Measurements from ENCODE around the gene FADS1.

FADS1 gene

DNA sequence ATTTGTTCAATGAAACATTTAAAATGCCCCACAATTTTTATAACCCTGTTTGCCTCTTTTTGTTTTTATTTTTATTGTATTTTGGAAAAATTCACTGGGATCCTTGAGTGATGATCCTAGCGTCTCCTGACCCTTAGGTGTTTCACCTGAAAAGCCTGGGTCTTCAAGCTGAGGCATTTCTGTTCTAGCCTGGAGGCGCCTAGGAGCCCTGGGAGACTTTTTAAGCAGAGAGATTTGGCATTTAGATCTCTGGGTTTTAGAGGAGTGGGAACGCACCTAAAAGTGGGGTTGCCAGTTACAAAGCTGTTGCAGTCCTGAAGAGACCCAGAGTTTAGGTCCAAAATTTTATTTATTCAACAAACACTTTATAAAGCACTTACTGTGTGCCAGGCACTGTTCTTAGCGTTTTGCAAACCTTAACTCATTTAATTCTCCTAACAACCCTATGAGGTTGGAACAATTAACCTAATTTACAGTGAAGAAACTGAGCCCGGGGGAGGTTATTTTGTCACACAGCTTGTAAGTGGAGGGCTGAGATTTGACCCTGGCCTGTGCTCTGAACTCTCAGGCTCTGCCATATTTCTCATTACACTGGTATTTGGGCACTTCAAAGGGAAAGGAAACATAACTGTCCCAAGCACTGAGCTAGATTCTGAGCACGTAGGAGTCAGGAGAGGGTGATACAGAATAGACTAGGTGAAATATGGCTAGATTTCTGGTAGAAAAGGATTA lies 834 bp upstream of the FADS1 start:
- DNase-seq, result no peak

DNA sequence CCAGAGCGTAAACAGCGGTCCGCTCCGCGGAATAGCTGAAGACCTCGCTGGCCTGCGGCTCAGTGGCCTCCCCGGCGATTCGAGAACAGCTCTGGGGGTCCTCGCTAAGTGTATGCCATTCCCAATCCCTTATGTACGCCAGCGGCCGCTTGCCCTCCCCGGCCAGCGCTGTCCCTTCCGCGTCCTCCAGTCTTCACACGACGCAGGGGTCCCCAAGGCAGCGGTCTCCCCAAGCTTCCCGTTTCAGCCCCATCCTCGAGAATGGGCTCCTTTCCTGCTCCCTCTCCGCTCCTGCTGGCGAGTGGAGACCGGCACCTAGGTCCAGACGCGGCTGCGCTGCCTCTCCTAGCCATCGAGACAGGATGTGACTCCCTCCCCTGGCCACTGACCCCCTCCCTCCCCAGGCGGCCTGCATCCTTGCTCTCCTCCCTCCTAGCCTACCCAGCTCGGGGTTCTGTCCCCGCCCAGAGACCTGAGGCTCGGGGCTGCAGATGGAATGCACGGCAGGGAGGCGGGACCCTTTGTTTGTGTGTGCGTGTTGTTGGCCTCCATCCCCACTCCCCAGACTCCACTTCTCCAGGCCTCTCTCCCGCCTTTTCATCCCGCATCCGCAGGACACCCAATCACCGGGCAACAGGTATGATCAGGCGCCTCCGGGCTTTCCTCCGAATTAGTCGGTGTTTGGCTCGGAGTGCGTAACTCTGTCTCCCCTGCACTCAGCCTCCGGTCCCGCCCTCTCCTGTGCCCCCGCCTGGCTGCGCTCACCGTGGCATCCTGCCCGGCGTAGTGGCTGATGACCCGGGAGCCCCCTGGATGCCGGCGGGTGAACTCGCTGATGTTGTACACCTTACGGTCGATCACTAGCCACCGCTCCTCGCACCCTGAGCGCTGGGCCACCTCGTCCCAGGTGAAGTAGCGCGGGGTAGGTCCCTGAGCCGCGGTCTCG lies 740 bp downstream of the FADS1 start:
- DNase-seq, result peak; percentile 73

DNA sequence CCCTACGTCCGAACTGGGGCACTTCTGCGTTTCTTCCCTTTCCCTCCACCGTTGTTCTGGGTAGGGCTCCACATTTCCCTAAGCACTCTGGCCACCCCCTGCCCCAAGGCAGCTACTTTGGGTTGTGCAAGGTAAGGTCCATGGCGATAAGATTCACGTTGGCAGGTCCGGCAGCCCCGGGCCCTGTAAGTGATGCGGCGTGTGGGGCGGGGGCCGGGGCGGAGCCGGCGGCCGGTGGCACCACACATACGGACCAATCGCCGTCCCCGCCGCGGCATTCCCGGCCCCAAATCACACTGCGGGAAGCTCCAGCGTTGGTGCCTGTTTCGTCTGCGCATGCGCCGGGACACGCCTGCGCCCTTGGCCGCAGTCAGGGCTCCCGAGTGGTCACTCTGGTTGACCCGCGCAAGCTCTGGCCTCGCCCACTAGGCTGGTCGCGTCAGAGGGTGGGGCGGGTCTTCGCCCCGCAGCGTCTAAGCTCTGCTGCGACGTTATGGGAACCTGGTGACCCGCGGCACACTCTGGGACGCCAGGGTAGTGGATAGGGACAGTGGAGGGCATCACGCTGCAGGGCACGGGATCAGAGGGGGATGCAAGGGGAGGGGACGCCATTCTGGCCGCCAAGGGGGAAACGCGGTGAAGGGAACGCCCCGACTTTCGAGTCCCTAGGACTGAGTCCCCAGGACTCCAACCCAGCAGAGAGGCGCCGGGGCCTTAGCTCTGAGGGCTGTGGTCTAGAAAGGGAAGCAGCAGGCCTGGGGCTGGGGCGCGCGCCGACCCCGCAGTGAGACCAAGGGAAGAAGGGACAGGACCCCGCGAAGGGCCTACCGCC lies 1.6 kb downstream of the FADS1 start:
- DNase-seq, result peak; percentile 99

DNA sequence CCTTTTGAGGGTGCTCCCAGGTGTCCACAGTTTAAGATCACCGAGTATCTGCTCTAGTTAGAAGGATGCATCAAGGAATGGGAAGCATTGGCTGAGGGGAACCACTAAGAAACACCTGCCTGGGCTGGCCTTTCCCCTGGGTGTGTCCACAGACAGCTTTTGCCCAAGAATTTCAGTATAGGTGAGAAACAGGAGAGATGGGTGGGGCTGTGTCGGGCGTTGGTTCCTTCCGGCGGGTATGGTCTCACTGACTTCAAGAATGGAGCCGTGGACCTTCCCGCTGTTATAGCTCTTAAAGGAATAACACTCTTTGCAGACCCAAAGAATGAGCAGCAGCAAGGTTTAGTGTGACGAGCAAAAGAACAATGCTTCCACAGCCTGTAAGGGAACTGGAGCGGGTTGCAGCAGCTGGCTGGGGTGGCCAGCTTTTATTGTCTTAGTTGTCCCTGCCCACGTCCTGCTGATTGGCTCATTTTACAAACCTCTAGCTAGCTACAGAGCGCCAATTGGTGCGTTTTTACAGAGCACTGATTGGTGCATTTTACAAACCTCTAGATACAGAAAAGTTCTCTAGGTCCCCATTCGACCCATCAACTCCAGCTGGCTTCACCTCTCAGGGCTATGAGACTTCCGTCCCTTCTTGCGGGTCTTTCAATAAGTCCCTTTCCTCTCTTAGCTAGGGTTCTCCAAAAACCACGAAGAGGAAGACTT lies 2.4 kb downstream of the FADS1 start:
- peak; percentile 72 for DNase-seq

DNA sequence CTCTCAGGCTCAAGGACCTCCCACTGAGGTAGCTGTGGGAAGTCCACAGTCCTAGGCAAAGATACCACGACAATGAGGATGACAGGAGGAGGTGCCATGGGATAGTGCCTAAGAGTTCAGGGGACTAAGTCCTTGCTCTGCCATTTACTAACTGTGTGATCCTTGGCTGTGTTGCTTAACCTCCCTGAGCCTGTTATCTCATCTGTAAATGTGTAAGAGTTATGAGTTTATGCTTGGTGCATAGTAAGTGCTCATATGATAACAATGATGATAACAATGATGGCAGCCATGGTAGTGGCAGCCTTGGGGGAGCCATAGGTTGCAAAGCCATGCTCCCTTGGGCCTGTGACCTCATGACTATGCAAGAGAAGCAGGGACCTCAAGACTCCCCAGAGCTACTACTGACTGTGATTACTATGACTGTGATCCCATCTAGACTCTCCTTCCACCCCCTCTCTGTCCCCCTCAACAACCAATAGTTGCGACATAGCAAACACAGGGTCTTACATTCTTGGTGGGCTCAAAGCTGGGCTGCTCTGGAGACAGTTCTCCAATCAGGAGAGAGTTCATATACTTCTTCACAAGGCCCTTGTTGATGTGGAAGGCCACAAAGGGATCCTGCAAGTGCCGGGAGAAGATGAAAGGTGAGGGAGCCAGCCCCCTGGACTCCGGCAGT lies 3.9 kb downstream of the FADS1 start:
- no peak for DNase-seq

DNA sequence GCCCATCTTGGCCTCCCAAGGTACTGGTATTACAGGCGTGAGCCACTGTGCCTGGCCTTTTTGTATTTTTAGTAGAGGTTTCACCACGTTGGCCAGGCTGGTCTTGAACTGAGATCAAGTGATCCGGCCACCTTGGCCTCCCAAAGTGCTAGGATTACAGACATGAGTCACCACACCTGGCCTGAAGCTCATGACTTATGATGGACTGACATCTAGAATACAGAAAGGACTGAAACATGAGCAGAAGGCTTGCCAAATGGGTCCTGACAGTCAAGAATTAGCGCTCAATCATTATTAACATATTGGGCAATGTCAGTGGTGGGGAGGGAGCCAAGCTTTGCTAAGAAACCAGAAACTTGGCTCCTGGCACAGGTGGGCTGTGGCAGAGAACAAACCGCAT lies 5.0 kb downstream of the FADS1 start:
- no peak for DNase-seq

DNA sequence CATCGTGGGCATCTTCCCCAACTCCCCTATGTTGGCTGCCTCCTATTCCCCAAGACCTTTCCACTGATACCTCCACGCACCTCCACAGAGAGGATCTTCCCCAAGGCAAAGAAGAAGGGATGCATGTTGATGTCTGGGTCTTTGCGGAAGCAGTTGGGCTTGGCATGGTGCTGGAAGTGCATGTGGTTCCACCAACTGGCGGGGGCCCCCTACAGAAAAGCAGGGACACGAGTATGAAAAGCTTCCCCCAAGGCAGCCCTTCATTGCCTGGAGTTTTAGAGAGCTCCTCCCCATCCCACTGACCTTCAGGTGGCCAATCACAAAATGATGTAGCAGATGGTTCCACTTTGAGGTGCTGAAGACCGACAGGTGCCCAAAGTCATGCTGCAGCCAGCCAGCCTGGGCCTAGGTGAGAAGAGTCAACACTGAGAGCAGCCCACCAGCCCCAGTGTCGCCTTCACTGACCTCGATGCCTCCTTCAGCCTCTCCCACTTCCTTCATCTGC lies 6.1 kb downstream of the FADS1 start:
- no peak for DNase-seq

DNA sequence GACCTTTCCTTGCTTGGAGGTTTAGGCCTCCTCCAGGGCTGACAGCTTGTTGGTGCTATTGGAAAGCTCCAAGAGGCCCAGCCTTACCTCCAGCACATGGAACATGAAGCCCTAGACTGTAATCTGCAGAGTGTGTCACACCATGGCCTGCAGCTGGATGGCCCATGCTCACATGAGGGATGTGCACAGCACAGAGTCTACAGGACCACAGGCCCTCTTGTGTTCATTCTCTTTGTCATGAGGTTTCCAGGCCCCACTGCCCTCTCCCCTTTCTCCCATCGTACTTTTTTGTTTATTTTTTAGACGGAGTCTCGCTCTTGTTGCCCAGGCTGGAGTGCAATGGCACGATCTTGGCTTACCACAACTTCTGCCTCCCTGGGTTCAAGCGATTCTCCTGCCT lies 10.0 kb downstream of the FADS1 start:
- DNase-seq, result no peak

DNA sequence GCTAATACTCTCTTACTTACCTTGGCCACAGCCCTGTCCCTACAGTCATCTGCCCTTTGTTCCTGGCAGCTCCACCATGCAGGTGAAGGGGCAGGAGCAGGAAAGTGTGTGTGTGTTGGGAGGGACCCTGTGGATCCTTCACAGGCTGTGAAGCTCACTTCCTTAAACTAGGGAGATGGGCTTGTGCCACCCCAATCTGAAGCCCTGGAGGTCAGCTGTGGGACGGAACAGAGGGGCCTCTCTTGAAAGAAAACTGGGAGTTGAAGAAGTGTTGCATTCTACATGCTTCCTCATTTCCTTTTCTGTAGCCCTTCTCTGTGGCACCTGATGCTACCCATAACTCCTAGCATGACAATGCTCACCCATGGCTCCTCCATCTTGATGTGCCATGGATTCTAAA lies 11.7 kb downstream of the FADS1 start:
- DNase-seq, result no peak

DNA sequence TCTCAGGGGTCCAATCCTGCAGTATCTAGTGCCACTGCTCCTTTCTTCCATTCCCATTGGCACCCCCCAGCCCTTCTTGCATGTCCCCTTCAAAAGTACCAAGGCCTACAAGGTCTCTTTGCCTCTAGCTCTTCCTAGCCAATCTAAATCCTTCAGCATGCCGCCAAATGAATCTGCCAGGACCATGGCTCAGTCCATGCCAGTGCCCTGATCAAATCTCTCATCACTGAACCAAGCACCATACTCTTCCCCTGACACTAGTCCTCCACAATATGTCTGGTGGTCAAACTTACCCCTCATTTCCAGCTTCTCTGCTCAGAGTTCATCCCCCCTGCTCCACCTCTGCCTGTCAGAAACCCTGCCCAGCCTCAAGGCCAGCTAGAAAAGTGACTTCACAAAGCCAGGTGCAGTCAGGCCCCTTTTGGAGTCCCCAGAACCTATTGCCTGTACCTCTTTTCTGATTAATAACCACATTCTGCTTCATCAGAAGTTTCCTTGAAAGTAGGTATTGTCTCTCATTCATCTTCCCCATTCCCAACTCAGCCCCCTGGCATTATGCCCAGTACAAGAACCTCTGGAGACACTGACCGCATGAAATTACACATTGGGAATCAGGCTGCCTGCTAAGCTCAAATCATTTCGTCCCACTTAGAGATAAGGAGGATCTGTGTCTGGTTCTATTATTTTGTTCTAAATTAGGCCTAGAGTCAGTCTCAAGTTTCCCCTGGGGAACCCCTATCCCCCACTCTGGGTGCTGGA lies 12.7 kb downstream of the FADS1 start:
- no peak for DNase-seq

DNA sequence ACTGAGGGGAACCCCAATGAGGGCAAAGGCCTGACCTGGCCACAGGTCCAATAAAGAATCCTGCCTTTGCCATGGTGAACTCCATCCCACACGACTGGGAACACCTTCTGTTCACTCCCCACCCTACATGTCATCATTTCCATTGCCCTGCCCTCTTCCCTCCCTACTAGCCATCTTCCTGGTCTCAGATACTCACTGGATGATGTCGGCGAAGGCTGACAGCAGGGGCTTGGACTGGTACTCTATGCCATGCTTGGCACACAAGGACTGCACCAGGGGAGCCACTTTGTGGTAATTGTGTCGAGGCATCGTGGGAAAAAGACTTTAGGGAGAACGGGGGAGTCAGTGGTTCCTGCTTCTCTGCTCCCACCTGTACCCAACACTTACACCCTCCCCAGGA lies 14.2 kb downstream of the FADS1 start:
- DNase-seq, result no peak

DNA sequence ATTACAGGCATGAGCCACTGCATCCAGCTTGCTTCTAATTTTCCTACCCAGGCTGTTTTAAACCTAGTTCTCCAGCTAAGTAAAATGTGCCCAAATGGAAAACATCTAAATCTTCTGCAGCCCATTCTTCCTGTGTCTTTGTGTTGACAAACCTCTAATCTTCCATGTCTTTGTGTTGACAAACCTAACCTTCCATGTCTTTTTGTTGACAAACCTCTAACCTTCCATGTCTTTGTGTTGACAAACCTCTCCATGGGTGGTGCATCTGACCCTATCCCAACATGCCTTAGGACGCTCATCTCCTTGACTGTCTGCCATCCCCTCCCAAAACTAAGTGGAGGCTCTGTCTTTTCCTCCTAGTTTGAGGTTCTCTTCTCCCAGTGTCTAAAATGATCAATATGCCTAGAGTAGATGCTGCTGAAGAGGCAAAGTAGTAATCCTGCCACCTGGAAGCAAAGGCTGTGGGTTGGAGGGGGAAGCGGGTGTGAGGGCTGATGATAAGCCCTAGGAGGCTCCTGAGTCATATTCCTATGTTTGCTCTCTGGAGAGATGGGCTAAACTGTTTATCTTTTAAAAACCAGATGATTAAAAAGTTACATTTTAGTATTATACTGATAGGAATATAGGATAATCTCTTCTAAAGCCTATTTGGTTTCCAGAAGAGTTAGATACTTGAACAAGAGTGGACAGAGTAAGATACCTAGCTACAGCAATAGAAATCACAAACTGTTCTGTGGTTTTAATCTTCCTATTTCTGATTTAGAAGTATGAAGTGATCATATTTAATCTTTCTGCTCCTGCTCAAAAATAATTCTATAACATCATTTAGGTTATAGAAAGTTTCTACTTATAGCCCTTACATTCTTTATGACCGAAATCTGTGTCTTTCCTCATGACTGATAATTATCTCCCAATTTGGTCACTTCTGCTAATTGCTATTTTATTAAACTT lies 16.2 kb downstream of the FADS1 start:
- no peak for DNase-seq

DNA sequence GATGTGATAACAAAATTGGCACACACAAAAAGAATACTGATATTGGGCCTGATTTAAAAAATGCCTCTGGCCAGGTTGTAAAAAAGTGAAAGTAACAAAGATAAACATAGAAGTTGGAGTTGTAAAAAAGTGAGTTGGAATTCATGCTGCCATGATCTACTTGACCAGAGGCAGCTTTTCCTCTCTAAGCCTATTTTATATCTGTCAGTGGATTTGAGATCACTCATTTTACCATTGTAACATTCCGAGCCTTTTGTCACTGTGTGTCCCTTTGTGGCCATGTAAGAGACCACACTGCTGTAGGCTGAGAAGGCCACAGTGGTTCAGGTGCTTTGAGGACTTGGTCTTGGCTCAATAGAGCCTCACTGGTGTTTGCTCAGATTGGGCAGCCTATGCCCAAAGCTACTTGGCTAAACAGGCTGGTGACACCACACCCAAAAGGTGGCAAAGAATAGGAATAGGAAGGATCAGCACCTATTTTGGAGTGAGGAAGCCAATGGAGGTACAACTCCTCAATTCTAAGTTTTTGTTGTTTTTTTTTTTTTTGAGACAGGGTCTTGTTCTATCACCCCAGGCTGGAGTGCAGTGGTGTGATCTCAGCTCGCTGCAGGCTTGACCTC lies 17.0 kb downstream of the FADS1 start:
- no peak for DNase-seq

DNA sequence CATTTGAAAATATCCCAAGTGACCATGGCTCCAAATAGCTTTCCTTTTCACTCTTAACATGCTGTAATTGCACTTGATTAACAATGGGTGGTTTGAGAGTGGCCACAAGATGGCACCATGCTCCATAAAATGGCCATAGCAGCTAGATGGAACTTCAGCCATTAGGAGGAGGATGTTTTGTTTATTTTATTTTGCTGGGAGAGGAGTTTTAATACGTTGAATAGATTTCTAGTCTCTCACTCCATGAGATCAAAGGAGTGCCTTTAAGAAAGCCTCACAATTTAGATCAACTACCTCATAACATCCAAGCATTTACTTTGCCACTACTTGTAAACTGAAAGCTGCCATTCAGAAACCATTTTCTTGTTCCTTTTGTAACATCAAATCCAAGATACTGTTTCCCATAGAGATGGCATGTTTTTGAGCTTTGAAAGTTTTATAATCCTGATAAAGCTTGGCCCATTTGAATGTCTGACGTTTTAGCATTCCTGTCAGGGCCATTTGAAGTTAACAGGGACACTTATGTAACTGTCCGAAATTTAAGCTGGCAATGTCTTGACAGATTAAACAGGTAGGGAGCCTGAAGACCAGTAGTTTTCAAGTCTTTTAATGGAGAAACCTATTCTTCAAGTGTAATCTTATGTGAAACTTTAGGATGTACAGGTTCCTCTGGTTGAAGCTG lies 19.4 kb downstream of the FADS1 start:
- peak; percentile 89 for DNase-seq

DNA sequence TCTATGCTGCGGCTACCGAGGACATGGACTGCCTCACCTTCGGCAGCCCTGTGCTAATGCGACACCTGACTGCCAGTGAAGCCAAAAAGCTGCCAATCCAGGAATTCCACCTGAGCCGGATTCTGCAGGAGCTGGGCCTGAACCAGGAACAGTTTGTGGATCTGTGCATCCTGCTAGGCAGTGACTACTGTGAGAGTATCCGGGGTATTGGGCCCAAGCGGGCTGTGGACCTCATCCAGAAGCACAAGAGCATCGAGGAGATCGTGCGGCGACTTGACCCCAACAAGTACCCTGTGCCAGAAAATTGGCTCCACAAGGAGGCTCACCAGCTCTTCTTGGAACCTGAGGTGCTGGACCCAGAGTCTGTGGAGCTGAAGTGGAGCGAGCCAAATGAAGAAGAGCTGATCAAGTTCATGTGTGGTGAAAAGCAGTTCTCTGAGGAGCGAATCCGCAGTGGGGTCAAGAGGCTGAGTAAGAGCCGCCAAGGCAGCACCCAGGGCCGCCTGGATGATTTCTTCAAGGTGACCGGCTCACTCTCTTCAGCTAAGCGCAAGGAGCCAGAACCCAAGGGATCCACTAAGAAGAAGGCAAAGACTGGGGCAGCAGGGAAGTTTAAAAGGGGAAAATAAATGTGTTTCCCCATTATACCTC lies 20.8 kb downstream of the FADS1 start:
- DNase-seq, result no peak

DNA sequence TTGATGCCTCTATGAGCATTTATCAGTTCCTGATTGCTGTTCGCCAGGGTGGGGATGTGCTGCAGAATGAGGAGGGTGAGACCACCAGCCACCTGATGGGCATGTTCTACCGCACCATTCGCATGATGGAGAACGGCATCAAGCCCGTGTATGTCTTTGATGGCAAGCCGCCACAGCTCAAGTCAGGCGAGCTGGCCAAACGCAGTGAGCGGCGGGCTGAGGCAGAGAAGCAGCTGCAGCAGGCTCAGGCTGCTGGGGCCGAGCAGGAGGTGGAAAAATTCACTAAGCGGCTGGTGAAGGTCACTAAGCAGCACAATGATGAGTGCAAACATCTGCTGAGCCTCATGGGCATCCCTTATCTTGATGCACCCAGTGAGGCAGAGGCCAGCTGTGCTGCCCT lies 21.3 kb downstream of the FADS1 start:
- DNase-seq, result no peak

DNA sequence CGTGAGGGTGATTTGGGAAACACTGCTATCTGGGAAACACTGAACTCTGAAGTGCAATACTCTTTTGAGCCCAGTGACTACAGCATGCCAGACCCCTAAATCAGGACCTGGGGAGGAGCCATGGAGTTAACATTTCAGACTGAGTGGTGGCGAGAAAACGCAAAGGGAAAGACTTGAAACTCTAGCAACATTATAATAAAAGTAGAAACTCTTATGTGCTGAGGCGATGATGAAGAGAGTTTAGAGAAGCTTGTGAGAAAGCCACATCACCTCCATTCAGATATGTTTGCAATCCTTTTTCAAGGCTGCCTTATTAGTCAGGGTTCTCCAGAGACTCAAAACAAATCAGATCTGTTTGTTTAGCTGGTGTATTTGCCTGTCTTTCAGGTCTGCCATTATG lies 22.2 kb downstream of the FADS1 start:
- DNase-seq, result no peak

DNA sequence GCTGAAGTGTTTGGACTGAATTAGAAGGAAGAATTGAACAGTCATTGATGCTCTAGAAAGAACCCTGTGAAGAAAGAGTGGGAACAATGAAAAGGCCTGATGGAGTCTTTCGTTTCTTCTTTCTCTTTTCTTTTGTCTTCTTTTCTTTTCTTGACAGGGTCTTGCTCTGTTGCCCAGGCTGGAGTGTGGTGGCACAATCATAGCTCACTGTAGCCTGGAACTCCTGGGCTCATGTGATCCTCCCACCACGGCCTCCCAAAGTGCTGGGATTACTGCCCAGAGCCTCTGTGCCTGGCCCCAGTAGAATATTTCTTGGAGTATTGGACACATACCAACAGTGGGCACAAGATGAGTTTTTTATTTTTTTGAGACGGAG lies 23.0 kb downstream of the FADS1 start:
- DNase-seq, result no peak

All from midbrain (tissue), 1 donor.